Measurements from ENCODE around the gene CACNA1A. TPM values are rescaled to one million over a fixed set of nuclear protein-coding genes. Genes with fewer than 3 reads are reported as not detected.

The CACNA1A gene
- total RNA-seq, 1 donor from 2014 or later = 7.7 TPM

- no peak for TF ChIP-seq CTCF (IDR thresholded peaks at IDR 0.05)
- Histone ChIP-seq H3K27ac (no peak overlapping the region), H3K36me3 (no peaks in the 10 kb centered on the region), H3K27me3 (no peaks in the 10 kb centered on the region), H3K9me3 (peaks cover 0 to 5% of the 10 kb centered on the region in 2 donors), H3K4me3 (no peak overlapping the region), H3K4me1 (no peaks in the 10 kb centered on the region)
- no peak for DNase-seq (ENCODE audit: low spot score in 2 of 2)
- intact Hi-C loops (cut with DNase I) = no loop called here
Observed at GRCh38 chr19:13492128-13492527, 14.2 kb downstream of the CACNA1A start.

DNA sequence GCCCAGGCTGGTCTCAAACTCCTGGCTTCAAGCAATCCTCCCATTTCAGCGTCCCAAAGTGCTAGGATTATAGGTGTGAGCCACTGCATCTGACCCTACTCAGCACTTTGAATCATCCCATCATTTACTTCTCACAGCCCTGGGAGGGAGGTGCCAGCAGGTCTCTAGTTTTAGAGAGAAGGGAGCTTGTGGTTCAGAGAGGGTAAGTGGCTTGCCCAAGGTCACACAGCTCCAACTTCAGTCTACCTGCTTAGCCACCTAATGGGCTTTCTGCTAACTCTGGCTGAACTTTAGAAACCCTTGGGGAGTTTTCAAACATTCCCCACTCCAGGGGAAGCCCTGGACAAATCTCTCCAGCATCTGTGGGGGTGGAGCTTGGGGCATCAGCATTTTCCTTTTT is 18.3 kb downstream of the CACNA1A start:
- intact Hi-C loops (cut with DNase I) = no loop called here
- H3K27me3 ChIP-seq = no peaks in the 10 kb centered on the region
- no peaks in the 10 kb centered on the region for H3K4me1 ChIP-seq
- no peak overlapping the region for H3K27ac ChIP-seq
- TF ChIP-seq CTCF (IDR thresholded peaks at IDR 0.05) = no peak
- H3K9me3 ChIP-seq = no peaks in the 10 kb centered on the region
- no peak overlapping the region for H3K4me3 ChIP-seq
- DNase-seq (ENCODE audit: low spot score in 2 of 2) = no peak
- H3K36me3 ChIP-seq = no peaks in the 10 kb centered on the region

DNA sequence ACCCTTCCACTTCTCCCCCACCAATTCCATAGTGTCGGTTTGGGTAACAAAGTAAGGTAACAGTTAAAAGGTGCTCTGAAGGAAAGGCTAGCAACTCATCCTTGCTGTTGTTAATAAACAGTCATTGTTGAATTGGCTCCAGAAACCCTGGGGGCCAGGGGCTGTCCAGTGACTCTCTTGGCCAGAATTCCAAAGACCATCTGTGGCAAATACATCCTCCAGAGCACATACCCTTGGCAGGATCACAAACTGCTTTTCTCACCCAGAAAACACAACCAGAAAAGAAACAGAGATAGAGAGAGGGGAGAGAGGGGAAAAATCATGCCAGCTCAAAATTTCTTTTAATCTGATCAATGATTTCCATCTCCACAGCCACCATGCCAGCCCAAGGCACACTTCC is 22.1 kb downstream of the CACNA1A start:
- H3K27me3 ChIP-seq = no peaks in the 10 kb centered on the region
- no peaks in the 10 kb centered on the region for H3K36me3 ChIP-seq
- H3K27ac ChIP-seq = no peak overlapping the region
- H3K4me1 ChIP-seq = no peaks in the 10 kb centered on the region
- intact Hi-C loops (cut with DNase I) = no loop called here
- DNase-seq (ENCODE audit: low spot score in 2 of 2) = no peak
- TF ChIP-seq CTCF (IDR thresholded peaks at IDR 0.05) = no peak
- H3K9me3 ChIP-seq = no peaks in the 10 kb centered on the region
- H3K4me3 ChIP-seq = no peak overlapping the region

GRCh38 chr19:13483215-13483614 is 23.1 kb downstream of the CACNA1A start:
- Histone ChIP-seq H3K36me3 (no peaks in the 10 kb centered on the region), H3K27ac (no peak overlapping the region), H3K4me3 (no peak overlapping the region), H3K27me3 (no peaks in the 10 kb centered on the region), H3K4me1 (no peaks in the 10 kb centered on the region), H3K9me3 (no peaks in the 10 kb centered on the region)
- intact Hi-C loops (cut with DNase I) = no loop called here
- DNase-seq (ENCODE audit: low spot score in 2 of 2) = no peak
- no peak for TF ChIP-seq CTCF (IDR thresholded peaks at IDR 0.05)

DNA sequence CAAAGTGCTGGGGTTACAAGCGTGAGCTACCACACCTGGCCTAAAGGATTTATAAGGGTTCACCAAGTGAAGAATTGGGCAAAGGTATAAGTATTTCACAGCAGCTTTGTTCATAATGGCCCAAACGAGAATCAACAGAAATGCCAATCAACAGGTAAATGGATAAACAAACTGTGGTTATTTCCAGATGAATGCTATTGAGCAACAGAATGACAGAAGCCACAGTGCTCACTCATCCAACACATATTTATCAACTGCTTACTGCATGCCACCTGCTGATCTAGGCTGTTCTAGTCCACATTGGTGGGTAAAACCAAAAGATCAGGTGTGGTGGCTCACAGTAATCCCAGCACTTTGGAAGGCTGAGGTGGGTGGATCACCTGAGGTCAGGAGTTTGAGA is 27.7 kb downstream of the CACNA1A start:
- peaks cover 0 to 15% of the 10 kb centered on the region in 2 donors for H3K9me3 ChIP-seq

More for the DNA sequence above, 27.7 kb downstream of the CACNA1A start:
- TF ChIP-seq CTCF (IDR thresholded peaks at IDR 0.05) = no peak
- Histone ChIP-seq H3K36me3 (no peaks in the 10 kb centered on the region), H3K27me3 (no peaks in the 10 kb centered on the region), H3K4me3 (no peak overlapping the region), H3K4me1 (no peaks in the 10 kb centered on the region), H3K27ac (no peak overlapping the region)
- no peak for DNase-seq (ENCODE audit: low spot score in 2 of 2)
- intact Hi-C loops (cut with DNase I) = no loop called here

Data from ascending aorta (tissue), 2 donors.